Choroid plexus epithelial cell (primary cell): ENCODE results near the gene SMG6.
"Not testable (repeated sequence)": the region's sequence is repeated elsewhere in the genome, so short reads cannot be mapped to it uniquely, and the experiment has no call there.

Experiments
- DNase-seq: peaks from one replicate; pipeline ENCODE4 v3.0.0-alpha.2; 2010; ENCODE audit warnings: low read depth
- H3K4me3 ChIP-seq: 2 replicates; pipeline ENCODE4 v1.5.1; 2011; ENCODE audit warnings: low read depth, mild to moderate bottlenecking, control low read depth, low read length, moderate library complexity
- CTCF ChIP-seq: conservative IDR thresholded peaks from 2 replicates; pipeline ENCODE4 v1.5.1; 2011; ENCODE audit warnings: low read depth, mild to moderate bottlenecking, control low read depth, inconsistent platforms, low read length, moderate library complexity

Gene SMG6

GRCh38 chr17:2018716-2019510, 284.7 kb downstream of the SMG6 start:
- no peak overlapping the region for H3K4me3 ChIP-seq
- no peak for TF ChIP-seq CTCF

GRCh38 chr17:2017274-2017941, 286.2 kb downstream of the SMG6 start:
- no peak for TF ChIP-seq CTCF
- H3K4me3 ChIP-seq, result no peak overlapping the region
- no peak for DNase-seq

More at GRCh38 chr17:2018716-2019510, 284.7 kb downstream of the SMG6 start:
- DNase-seq, result no peak

- no peak for DNase-seq
- no peak for TF ChIP-seq CTCF
- H3K4me3 ChIP-seq, result no peak overlapping the region
These were observed 287.1 kb downstream of the SMG6 start for GRCh38 chr17:2016494-2016893.

GRCh38 chr17:2015314-2015713, 288.3 kb downstream of the SMG6 start:
- DNase-seq, result no peak
- no peak overlapping the region for H3K4me3 ChIP-seq
- TF ChIP-seq CTCF, result no peak

- no peak for DNase-seq
These were observed 289.6 kb downstream of the SMG6 start for GRCh38 chr17:2013994-2014317.

GRCh38 chr17:2013220-2013993, 290.2 kb downstream of the SMG6 start:
- not testable (repeated sequence) for DNase-seq

More at GRCh38 chr17:2013994-2014317, 289.6 kb downstream of the SMG6 start:
- H3K4me3 ChIP-seq, result no peak overlapping the region
- no peak for TF ChIP-seq CTCF

GRCh38 chr17:2012499-2012898, 291.1 kb downstream of the SMG6 start:
- DNase-seq, result no peak
- H3K4me3 ChIP-seq, result no peak overlapping the region
- no peak for TF ChIP-seq CTCF

More at GRCh38 chr17:2013220-2013993, 290.2 kb downstream of the SMG6 start:
- H3K4me3 ChIP-seq, result not testable (repeated sequence)
